ENCODE data around the gene GHRHR. TPM values are rescaled to one million over a fixed set of nuclear protein-coding genes. Genes with fewer than 3 reads are reported as not detected.

Gene GHRHR
- total RNA-seq, 4 donors from 2014 or later = not detected

DNA sequence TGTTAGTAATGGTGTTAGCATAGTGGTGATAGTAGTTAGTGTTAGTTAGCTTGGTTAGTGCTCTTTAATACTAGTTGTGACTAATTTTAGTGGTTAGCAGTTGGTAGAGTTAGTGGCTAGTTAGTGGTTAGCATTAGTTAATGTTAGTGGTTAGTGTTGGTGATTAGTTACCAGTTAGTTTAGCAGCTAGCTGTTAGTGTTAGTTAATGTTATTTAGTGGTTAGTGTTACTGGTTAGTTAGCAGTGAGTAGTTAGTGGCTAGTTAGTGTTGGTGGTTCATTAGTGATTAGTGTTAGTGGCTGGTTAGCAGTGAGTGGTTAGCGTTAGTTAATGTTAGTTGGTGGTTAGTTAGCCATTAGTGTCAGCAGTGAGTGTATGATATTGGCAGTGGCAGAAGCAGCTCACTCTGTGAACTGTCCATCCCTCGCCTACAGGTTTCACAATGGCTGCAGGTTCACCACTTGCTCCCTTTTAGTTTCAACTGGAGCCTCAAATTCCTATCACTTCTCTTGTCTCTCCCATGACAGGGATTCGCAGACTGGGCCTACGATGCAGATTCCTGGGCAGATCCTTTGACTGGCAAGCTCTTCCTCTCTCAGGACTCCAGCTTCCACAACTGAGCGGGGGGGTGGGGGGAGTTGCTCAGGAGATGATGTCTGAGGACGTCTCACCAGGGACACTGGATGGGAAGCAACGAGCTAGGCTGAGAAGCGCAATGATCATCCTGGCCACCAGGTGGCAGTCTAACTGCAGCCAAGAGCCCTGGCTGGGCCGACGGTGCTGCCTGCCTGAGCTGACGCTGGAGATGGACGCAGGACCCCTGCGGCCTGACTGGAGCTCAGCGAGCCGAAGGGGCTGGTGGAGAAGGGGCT, 19.5 kb downstream of the GHRHR start:
- peak; percentile 96 for DNase-seq (ENCODE audit: extremely low spot score)
- peaks cover 6 to 22% (median 20%) of the 10 kb centered on the region in 4 donors for H3K4me1 ChIP-seq
- H3K27ac ChIP-seq (replicated peaks in 1 of 4) = no peak overlapping the region
- peak overlapping the region in 2 of 4 donors; percentile 11 to 37 for H3K4me3 ChIP-seq
- intact Hi-C loops (cut with DNase I) = loop anchor here (1.0 kb wide), 1 partner anchor 139 kb away; no protein-coding TSS in a partner anchor
- 10% methylated on average over 15 of the region's 15 CpGs for WGBS
- TF ChIP-seq POLR2A (IDR thresholded peaks at IDR 0.05; ENCODE audit: low read depth) (no peak), POLR2AphosphoS5 (IDR thresholded peaks at IDR 0.05) (peak in 1 of 2 donors; percentile 32), EP300 (IDR thresholded peaks at IDR 0.05) (no peak)
- TF ChIP-seq, protein P1, sequence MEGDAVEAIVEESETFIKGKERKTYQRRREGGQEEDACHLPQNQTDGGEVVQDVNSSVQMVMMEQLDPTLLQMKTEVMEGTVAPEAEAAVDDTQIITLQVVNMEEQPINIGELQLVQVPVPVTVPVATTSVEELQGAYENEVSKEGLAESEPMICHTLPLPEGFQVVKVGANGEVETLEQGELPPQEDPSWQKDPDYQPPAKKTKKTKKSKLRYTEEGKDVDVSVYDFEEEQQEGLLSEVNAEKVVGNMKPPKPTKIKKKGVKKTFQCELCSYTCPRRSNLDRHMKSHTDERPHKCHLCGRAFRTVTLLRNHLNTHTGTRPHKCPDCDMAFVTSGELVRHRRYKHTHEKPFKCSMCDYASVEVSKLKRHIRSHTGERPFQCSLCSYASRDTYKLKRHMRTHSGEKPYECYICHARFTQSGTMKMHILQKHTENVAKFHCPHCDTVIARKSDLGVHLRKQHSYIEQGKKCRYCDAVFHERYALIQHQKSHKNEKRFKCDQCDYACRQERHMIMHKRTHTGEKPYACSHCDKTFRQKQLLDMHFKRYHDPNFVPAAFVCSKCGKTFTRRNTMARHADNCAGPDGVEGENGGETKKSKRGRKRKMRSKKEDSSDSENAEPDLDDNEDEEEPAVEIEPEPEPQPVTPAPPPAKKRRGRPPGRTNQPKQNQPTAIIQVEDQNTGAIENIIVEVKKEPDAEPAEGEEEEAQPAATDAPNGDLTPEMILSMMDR (IDR thresholded peaks at IDR 0.05) = peak; percentile 79 to 97 (median 93)
- H3K9me3 ChIP-seq = no peaks in the 10 kb centered on the region
- no peaks in the 10 kb centered on the region for H3K36me3 ChIP-seq
- H3K27me3 ChIP-seq = peaks cover 0 to 19% (median 0%) of the 10 kb centered on the region in 4 donors

DNA sequence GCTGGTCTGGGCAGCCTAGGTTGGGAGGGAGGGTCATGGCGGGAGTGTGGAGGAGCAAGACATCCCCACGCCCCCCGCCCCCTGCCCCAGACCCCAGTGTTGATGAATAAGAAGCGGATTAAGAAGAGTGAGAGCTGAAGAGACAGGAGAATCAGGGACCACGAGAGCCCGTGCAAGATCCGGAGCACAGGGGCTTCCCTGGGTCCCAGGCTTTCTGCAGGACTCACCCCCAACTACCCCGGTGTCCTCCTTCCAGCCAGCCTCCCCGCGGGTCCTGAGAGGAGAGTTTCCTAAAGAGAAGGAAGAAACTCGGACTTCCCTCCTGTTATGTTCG, 20.1 kb downstream of the GHRHR start:
- Histone ChIP-seq H3K36me3 (no peaks in the 10 kb centered on the region), H3K27me3 (peaks cover 0 to 19% (median 0%) of the 10 kb centered on the region in 4 donors), H3K4me1 (peaks cover 6 to 26% (median 25%) of the 10 kb centered on the region in 4 donors), H3K27ac (replicated peaks in 1 of 4) (no peak overlapping the region), H3K4me3 (peak overlapping the region in 2 of 4 donors; percentile 11 to 37), H3K9me3 (no peaks in the 10 kb centered on the region)
- no peak for DNase-seq (ENCODE audit: extremely low spot score)
- intact Hi-C loops (cut with DNase I) = loop anchor here (1.0 kb wide), 1 partner anchor 138 kb away; no protein-coding TSS in a partner anchor
- TF ChIP-seq POLR2A (IDR thresholded peaks at IDR 0.05; ENCODE audit: low read depth) = no peak
- no peak for TF ChIP-seq EP300 (IDR thresholded peaks at IDR 0.05)
- no peak for TF ChIP-seq POLR2AphosphoS5 (IDR thresholded peaks at IDR 0.05)
- TF ChIP-seq, protein P1 (IDR thresholded peaks at IDR 0.05) = peak in 1 of 3 experiments; percentile 4
- 40% methylated on average over 11 of the region's 12 CpGs for WGBS

DNA sequence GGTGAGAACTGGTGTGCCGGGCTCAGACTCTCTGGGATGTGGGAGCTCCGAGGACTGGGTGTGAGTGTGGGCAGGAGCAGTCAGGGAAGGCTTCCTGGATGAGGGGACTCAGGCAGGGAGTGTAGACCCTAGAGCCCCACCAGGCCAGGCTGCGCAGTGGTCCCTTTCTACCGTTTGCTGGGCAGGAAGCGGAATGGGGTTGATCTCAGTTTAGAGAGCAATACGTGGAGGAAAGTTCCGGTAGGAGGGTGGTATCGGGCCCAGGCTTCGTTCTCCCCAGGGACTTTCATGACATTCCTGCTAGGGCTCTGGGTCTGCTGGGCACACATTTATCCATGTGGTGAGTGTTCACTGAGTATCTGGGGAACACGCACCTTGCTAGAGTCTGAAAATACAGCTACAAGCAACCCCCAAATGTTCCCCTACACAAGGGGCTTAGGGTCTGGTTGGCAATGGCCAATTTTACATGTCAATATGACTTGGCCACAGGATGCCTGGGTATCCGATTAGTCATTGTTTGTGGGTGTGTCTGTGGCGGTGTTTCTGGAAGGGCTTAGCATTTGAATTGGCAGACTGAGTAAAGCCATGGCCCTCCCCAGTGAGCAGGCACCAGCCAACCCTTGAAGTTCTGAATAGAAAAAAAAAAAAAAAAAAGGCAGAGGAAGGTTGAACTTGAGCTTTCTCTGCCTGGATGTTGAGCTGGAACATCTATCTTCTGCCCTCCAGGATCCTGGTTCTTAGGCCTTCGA, 20.8 kb downstream of the GHRHR start:
- no peak for DNase-seq (ENCODE audit: extremely low spot score)
- Histone ChIP-seq H3K27me3 (peaks cover 0 to 16% (median 0%) of the 10 kb centered on the region in 4 donors), H3K4me3 (no peak overlapping the region), H3K9me3 (no peaks in the 10 kb centered on the region), H3K4me1 (peaks cover 6 to 32% (median 27%) of the 10 kb centered on the region in 4 donors), H3K27ac (replicated peaks in 1 of 4) (no peak overlapping the region), H3K36me3 (no peaks in the 10 kb centered on the region)
- TF ChIP-seq POLR2AphosphoS5 (IDR thresholded peaks at IDR 0.05) (no peak), POLR2A (IDR thresholded peaks at IDR 0.05; ENCODE audit: low read depth) (no peak), EP300 (IDR thresholded peaks at IDR 0.05) (no peak)
- TF ChIP-seq, protein P1 (IDR thresholded peaks at IDR 0.05) = no peak
- 78% methylated on average over 13 of the region's 13 CpGs for WGBS
- intact Hi-C loops (cut with DNase I) = no loop called here

DNA sequence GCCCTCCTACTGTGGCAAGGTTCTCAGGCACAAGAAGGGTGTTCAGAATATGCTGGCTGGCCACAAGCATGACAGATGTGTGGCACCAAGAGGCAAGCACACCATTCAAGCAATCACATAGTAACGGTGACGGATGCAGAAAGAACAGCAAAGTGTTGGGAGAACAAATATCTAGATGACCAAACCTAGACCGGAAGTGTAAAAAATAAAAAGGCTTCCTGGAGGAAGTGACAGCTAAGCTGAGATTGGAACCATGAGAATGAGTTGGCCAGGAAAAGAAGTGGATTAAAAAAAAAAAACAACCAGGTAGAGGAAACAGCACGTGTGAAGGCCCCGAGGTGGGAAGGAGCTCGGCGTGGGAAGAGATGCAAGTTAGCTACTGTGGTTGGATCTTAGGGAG, 22.0 kb downstream of the GHRHR start:
- intact Hi-C loops (cut with DNase I) = no loop called here
- peaks cover 0 to 16% (median 0%) of the 10 kb centered on the region in 4 donors for H3K27me3 ChIP-seq
- DNase-seq (ENCODE audit: extremely low spot score) = no peak

More for the DNA sequence above, 22.0 kb downstream of the GHRHR start:
- Histone ChIP-seq H3K4me3 (no peak overlapping the region), H3K4me1 (peaks cover 6 to 33% (median 27%) of the 10 kb centered on the region in 4 donors), H3K27ac (replicated peaks in 1 of 4) (no peak overlapping the region), H3K36me3 (no peaks in the 10 kb centered on the region), H3K9me3 (no peaks in the 10 kb centered on the region)
- no peak for TF ChIP-seq POLR2AphosphoS5 (IDR thresholded peaks at IDR 0.05)
- no peak for TF ChIP-seq POLR2A (IDR thresholded peaks at IDR 0.05; ENCODE audit: low read depth)
- TF ChIP-seq EP300 (IDR thresholded peaks at IDR 0.05) = no peak
- TF ChIP-seq, protein P1 (IDR thresholded peaks at IDR 0.05) = no peak
- WGBS = 88% methylated on average over 7 of the region's 7 CpGs

Measured in esophagus muscularis mucosa (tissue), 4 donors.